SU-DHL-6 (cell line): ENCODE data around the gene CATSPER1.

Experiments
- CTCF ChIP-seq: fragments of 200-600 bp; sonication (generic); IDR thresholded peaks from one replicate; pipeline ENCODE4 v1.5.1; 2017; ENCODE audit warnings: antibody characterized with exemption, mild to moderate bottlenecking, low read length, moderate library complexity; ENCODE audit not compliant: insufficient read depth, poor library complexity, severe bottlenecking
- EZH2phosphoT487 ChIP-seq: fragments of 200-600 bp; sonication (generic), shearing (Covaris generic); conservative IDR thresholded peaks from 2 replicates; pipeline ENCODE4 v1.6.1; 2018; ENCODE audit warnings: mild to moderate bottlenecking, antibody characterized with exemption, low read length, moderate library complexity, mixed read lengths

GRCh38 chr11:66022401-66023185, 3.7 kb downstream of the CATSPER1 start:
- TF ChIP-seq EZH2phosphoT487 (no peak), CTCF (peak; percentile 86)
